K562 (cell line): ENCODE results near the gene HCFC1R1. TPM values are rescaled to one million over a fixed set of nuclear protein-coding genes. Genes with fewer than 3 reads are reported as not detected.

Experiments
- BRD9 ChIP-seq: fragments of 450-650 bp; IDR thresholded peaks from 2 replicates; pipeline ENCODE4 v1.6.1; 2018; ENCODE audit warnings: low read depth; ENCODE audit not compliant: partially characterized antibody
- CCNT2 ChIP-seq: IDR thresholded peaks from 2 replicates; pipeline ENCODE4 v1.6.1; 2011; ENCODE audit warnings: borderline replicate concordance, low read depth, mild to moderate bottlenecking, moderate library complexity, mixed read lengths, low read length; ENCODE audit not compliant: insufficient read length; ENCODE audit errors: extremely low read depth
- HDAC1 ChIP-seq, 2 experiments: fragments of 450-650 bp; IDR thresholded peaks; 2 replicates each; pipeline ENCODE4 v1.6.1; 2016 to 2017; ENCODE audit warnings: inconsistent platforms in 1 of 2, mild to moderate bottlenecking in 1 of 2, moderate library complexity in 1 of 2
- HDAC2 ChIP-seq: fragments of 450-650 bp; IDR thresholded peaks from 2 replicates; pipeline ENCODE4 v1.6.1; 2016; ENCODE audit warnings: mild to moderate bottlenecking
- SIN3B ChIP-seq: fragments of 450-650 bp; IDR thresholded peaks from 2 replicates; pipeline ENCODE4 v1.6.1; 2017; ENCODE audit warnings: low read depth, mild to moderate bottlenecking, moderate library complexity
- SMARCC2 ChIP-seq: fragments of 450-650 bp; IDR thresholded peaks from 2 replicates; pipeline ENCODE4 v1.6.1; 2017; ENCODE audit warnings: antibody characterized with exemption, moderate library complexity, mild to moderate bottlenecking, low read depth
- ZNF134 ChIP-seq: fragments of 250-450 bp; sonication (Bioruptor Pico); conservative IDR thresholded peaks from 2 replicates; pipeline ENCODE4 v1.4.0; 2020
- ZNF239 ChIP-seq: fragments of 250-450 bp; sonication (Bioruptor Pico); IDR thresholded peaks from 2 replicates; pipeline ENCODE4 v1.4.0; 2020; ENCODE audit warnings: mild to moderate bottlenecking
- ZNF561 ChIP-seq: fragments of 450-650 bp; formaldehyde crosslinking; conservative IDR thresholded peaks from 2 replicates; pipeline ENCODE4 v1.4.0; 2020; ENCODE audit warnings: mild to moderate bottlenecking, moderate library complexity
- ZNF57 ChIP-seq: fragments of 450-650 bp; formaldehyde crosslinking; IDR thresholded peaks from 2 replicates; pipeline ENCODE4 v1.4.0; 2020; ENCODE audit warnings: mild to moderate bottlenecking, moderate library complexity
- polyA plus RNA-seq, 8 experiments: library from polyadenylated mRNA; depleted of rRNA in 4 of 8; stranded (reverse) in 5 of 8; unstranded in 3 of 8; fragments of >200 nt; fragmentation: Nextera tagmentation in 2 of 8; fragmentation: Illumina TruSeq in 1 of 8; extraction: Ambion mirVana in 2 of 8; extraction: Trizol in 1 of 8; gene quantifications; 2 replicates each; pipeline versions ENCODE4 v1.2.1 to v1.2.3, GENCODE V29; 2011 to 2014; ENCODE audit warnings: inconsistent platforms in 1 of 8, missing spikeins in 1 of 8
- total RNA-seq, 7 experiments: library from RNA; depleted of rRNA in 6 of 7; stranded (reverse); fragments of >200 nt in 6 of 7; fragmentation: Illumina TruSeq in 2 of 7; extraction: Trizol in 2 of 7; gene quantifications; 2 replicates each; pipeline versions ENCODE4 v1.2.1 to v1.2.3, GENCODE V29; 2011 to 2021; ENCODE audit warnings: low replicate concordance in 1 of 7
- TF ChIP-seq, protein P1 (sequence below): fragments of 250-450 bp; sonication (Bioruptor Pico); IDR thresholded peaks from 2 replicates; pipeline ENCODE4 v1.4.0; 2020; ENCODE audit warnings: mild to moderate bottlenecking, moderate library complexity
- TF ChIP-seq, protein P2 (sequence below): fragments of 150-350 bp; conservative IDR thresholded peaks from 2 replicates; pipeline ENCODE4 v1.6.1; 2014; ENCODE audit warnings: low read length
- TF ChIP-seq, protein P3 (sequence below): fragments of 250-450 bp; sonication (Bioruptor Pico); IDR thresholded peaks from 2 replicates; pipeline ENCODE4 v1.5.0; 2021; ENCODE audit warnings: mild to moderate bottlenecking, borderline replicate concordance
- TF ChIP-seq, protein P4 (sequence below): fragments of 250-450 bp; sonication (Bioruptor Pico); IDR thresholded peaks from 2 replicates; pipeline ENCODE4 v1.5.0; 2022; ENCODE audit warnings: mild to moderate bottlenecking

HCFC1R1 gene
- total and polyA plus RNA-seq, 9 of the 15 experiments (the other 6 are each of a cell fraction or from before 2014, with no cell fraction given), result 2.2 to 29.0 (median 11.2) TPM

DNA sequence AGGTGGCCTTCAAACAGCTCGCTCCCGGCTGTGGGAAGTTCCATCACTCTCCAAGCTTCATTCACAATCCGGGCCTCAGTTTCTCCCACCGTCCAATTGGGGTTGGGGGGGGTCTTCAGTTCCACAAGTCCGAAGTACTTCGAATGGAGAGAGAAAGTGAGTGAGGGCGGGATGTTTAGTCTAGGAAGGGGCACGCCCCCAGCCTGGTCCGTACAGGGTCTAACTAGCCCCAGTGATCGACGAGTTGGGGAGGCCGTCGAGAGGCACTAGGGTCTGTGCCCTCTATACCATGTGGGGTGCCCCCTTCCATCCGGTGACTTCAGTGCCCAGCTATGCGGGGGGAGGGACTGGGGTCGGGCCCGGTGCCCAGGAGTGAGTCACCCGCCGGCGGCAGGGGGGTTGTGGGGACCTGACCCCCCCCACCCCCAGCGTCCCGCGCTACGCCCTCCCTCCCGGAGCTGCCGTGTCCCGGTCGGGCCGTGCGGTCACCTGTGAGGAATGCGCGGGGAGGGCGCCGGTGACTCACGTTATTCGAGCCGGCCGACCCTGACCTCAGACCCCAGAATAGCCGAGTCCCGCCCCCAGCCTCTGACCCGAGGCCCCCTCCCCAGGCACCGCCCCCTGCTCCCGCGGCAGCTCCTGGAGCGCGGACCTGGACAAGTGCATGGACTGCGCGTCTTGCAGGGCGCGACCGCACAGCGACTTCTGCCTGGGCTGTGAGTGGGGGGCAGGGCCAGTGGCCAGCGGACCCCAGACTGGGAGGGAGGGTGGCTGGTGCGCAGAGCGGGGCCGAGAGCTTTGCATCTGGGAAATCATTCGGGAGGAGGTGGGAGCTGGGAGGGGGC, 2.9 kb downstream of the HCFC1R1 start (continued):
- TF ChIP-seq ZNF561 (CRISPR knock-in tag), result no peak
- TF ChIP-seq, protein P1, sequence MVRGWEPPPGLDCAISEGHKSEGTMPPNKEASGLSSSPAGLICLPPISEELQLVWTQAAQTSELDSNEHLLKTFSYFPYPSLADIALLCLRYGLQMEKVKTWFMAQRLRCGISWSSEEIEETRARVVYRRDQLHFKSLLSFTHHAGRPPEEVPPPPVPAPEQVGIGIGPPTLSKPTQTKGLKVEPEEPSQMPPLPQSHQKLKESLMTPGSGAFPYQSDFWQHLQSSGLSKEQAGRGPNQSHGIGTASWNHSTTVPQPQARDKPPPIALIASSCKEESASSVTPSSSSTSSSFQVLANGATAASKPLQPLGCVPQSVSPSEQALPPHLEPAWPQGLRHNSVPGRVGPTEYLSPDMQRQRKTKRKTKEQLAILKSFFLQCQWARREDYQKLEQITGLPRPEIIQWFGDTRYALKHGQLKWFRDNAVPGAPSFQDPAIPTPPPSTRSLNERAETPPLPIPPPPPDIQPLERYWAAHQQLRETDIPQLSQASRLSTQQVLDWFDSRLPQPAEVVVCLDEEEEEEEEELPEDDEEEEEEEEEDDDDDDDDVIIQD (CRISPR knock-in tag), result no peak
- peak; percentile 48 for TF ChIP-seq CCNT2
- peak; percentile 22 for TF ChIP-seq BRD9
- TF ChIP-seq SIN3B, result no peak
- no peak for TF ChIP-seq ZNF57 (CRISPR knock-in tag)
- TF ChIP-seq, protein P2, sequence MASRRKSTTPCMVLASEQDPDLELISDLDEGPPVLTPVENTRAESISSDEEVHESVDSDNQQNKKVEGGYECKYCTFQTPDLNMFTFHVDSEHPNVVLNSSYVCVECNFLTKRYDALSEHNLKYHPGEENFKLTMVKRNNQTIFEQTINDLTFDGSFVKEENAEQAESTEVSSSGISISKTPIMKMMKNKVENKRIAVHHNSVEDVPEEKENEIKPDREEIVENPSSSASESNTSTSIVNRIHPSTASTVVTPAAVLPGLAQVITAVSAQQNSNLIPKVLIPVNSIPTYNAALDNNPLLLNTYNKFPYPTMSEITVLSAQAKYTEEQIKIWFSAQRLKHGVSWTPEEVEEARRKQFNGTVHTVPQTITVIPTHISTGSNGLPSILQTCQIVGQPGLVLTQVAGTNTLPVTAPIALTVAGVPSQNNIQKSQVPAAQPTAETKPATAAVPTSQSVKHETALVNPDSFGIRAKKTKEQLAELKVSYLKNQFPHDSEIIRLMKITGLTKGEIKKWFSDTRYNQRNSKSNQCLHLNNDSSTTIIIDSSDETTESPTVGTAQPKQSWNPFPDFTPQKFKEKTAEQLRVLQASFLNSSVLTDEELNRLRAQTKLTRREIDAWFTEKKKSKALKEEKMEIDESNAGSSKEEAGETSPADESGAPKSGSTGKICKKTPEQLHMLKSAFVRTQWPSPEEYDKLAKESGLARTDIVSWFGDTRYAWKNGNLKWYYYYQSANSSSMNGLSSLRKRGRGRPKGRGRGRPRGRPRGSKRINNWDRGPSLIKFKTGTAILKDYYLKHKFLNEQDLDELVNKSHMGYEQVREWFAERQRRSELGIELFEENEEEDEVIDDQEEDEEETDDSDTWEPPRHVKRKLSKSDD, result no peak
- TF ChIP-seq SMARCC2, result no peak
- 0 out of 2 replicates have a peak, but pooled peaks have one; percentile 20 for TF ChIP-seq HDAC2
- TF ChIP-seq, protein P3, sequence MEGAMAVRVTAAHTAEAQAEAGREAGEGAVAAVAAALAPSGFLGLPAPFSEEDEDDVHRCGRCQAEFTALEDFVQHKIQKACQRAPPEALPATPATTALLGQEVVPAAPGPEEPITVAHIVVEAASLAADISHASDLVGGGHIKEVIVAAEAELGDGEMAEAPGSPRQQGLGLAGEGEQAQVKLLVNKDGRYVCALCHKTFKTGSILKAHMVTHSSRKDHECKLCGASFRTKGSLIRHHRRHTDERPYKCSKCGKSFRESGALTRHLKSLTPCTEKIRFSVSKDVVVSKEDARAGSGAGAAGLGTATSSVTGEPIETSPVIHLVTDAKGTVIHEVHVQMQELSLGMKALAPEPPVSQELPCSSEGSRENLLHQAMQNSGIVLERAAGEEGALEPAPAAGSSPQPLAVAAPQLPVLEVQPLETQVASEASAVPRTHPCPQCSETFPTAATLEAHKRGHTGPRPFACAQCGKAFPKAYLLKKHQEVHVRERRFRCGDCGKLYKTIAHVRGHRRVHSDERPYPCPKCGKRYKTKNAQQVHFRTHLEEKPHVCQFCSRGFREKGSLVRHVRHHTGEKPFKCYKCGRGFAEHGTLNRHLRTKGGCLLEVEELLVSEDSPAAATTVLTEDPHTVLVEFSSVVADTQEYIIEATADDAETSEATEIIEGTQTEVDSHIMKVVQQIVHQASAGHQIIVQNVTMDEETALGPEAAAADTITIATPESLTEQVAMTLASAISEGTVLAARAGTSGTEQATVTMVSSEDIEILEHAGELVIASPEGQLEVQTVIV (CRISPR knock-in tag), result no peak
- no peak for TF ChIP-seq ZNF239 (CRISPR knock-in tag)
- TF ChIP-seq, protein P4, sequence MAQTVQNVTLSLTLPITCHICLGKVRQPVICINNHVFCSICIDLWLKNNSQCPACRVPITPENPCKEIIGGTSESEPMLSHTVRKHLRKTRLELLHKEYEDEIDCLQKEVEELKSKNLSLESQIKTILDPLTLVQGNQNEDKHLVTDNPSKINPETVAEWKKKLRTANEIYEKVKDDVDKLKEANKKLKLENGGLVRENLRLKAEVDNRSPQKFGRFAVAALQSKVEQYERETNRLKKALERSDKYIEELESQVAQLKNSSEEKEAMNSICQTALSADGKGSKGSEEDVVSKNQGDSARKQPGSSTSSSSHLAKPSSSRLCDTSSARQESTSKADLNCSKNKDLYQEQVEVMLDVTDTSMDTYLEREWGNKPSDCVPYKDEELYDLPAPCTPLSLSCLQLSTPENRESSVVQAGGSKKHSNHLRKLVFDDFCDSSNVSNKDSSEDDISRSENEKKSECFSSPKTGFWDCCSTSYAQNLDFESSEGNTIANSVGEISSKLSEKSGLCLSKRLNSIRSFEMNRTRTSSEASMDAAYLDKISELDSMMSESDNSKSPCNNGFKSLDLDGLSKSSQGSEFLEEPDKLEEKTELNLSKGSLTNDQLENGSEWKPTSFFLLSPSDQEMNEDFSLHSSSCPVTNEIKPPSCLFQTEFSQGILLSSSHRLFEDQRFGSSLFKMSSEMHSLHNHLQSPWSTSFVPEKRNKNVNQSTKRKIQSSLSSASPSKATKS (CRISPR knock-in tag), result no peak
- peak in 1 of 2 experiments; percentile 76; a peak in 1 of 4 replicates for TF ChIP-seq HDAC1 (IDR thresholded peaks at IDR 0.05)
- no peak for TF ChIP-seq ZNF134 (CRISPR knock-in tag)
